HL-60 (cell line): Measurements from ENCODE around the gene GTF3C5.

ENCODE experiments used
- REST ChIP-seq: IDR thresholded peaks from 2 replicates; pipeline ENCODE4 v1.6.1; 2012; ENCODE audit warnings: low read depth; ENCODE audit not compliant: insufficient replicate concordance
- TF ChIP-seq, protein P1 (sequence below): IDR thresholded peaks from one replicate; pipeline ENCODE4 v1.5.1; 2011; ENCODE audit warnings: low read length, control low read depth, inconsistent platforms; ENCODE audit not compliant: insufficient read depth

DNA sequence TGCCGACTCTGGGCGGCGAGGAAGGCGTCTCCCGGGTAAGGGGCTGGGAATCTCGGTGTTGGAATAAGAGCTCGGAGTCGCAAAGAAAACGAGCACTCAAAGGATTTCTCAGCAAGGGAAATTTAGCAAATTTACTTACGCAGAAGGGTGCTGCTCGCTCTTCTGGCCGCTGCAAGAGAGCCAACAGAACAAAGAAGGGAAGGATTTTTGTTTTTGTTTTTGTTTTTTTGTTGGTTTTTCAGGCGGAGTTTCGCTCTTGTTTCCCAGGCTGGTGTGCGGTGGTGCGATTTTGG is 279 bp downstream of the GTF3C5 start:
- TF ChIP-seq, protein P1, sequence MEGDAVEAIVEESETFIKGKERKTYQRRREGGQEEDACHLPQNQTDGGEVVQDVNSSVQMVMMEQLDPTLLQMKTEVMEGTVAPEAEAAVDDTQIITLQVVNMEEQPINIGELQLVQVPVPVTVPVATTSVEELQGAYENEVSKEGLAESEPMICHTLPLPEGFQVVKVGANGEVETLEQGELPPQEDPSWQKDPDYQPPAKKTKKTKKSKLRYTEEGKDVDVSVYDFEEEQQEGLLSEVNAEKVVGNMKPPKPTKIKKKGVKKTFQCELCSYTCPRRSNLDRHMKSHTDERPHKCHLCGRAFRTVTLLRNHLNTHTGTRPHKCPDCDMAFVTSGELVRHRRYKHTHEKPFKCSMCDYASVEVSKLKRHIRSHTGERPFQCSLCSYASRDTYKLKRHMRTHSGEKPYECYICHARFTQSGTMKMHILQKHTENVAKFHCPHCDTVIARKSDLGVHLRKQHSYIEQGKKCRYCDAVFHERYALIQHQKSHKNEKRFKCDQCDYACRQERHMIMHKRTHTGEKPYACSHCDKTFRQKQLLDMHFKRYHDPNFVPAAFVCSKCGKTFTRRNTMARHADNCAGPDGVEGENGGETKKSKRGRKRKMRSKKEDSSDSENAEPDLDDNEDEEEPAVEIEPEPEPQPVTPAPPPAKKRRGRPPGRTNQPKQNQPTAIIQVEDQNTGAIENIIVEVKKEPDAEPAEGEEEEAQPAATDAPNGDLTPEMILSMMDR, result no peak
- TF ChIP-seq REST, result no peak
